Progenitor cell of endocrine pancreas (in vitro differentiated cells): ENCODE results near the gene SULT1C2. TPM values are rescaled to one million over a fixed set of nuclear protein-coding genes. Genes with fewer than 3 reads are reported as not detected.
"Not testable (repeated sequence)": the region's sequence is repeated elsewhere in the genome, so short reads cannot be mapped to it uniquely, and the experiment has no call there.

Experiments used
- DNase-seq: peaks from one replicate; pipeline ENCODE4 v3.0.0; 2021; ENCODE audit warnings: low spot score; ENCODE audit not compliant: unreplicated experiment
- H3K27ac Mint-ChIP-seq: 2 replicates; pipeline ENCODE4 v1.8.0; 2021; ENCODE audit warnings: mild to moderate bottlenecking, moderate library complexity, mixed read lengths
- H3K27me3 Mint-ChIP-seq: 2 replicates; pipeline ENCODE4 v1.8.0; 2021; ENCODE audit warnings: mixed read lengths
- H3K36me3 Mint-ChIP-seq: 2 replicates; pipeline ENCODE4 v1.8.0; 2022; ENCODE audit warnings: mixed read lengths; ENCODE audit not compliant: insufficient read depth
- H3K4me1 Mint-ChIP-seq: 2 replicates; pipeline ENCODE4 v1.8.0; 2021; ENCODE audit warnings: low read depth, mixed read lengths
- H3K4me3 Mint-ChIP-seq: 2 replicates; pipeline ENCODE4 v1.8.0; 2021; ENCODE audit warnings: low read depth, mild to moderate bottlenecking, moderate library complexity, mixed read lengths
- H3K9me3 Mint-ChIP-seq: 2 replicates; pipeline ENCODE4 v1.8.0; 2021; ENCODE audit warnings: low read depth, mixed read lengths
- CTCF ChIP-seq: fragments of 200-600 bp; sonication (generic); IDR thresholded peaks from one replicate; pipeline ENCODE4 v1.5.0; 2021; ENCODE audit warnings: antibody characterized with exemption, mild to moderate bottlenecking; ENCODE audit not compliant: unreplicated experiment
- total RNA-seq: library from RNA; stranded (reverse); gene quantifications from 2 replicates; pipeline ENCODE4 v1.2.1, GENCODE V29; 2021

The SULT1C2 gene
- total RNA-seq, 1 donor from 2014 or later = 15.4 TPM

- no peak overlapping the region for H3K27ac Mint-ChIP-seq
- no peaks in the 10 kb centered on the region for H3K36me3 Mint-ChIP-seq
- DNase-seq = no peak
- H3K4me3 Mint-ChIP-seq = no peak overlapping the region
- peaks cover 5% of the 10 kb centered on the region for H3K4me1 Mint-ChIP-seq
- H3K27me3 Mint-ChIP-seq = no peaks in the 10 kb centered on the region
- no peak for TF ChIP-seq CTCF
- no peaks in the 10 kb centered on the region for H3K9me3 Mint-ChIP-seq
Observed at GRCh38 chr2:108348816-108349570, 60.3 kb downstream of the SULT1C2 start.

GRCh38 chr2:108349571-108349928 is 60.9 kb downstream of the SULT1C2 start:
- no peak overlapping the region for H3K4me3 Mint-ChIP-seq
- DNase-seq = no peak
- H3K9me3 Mint-ChIP-seq = no peaks in the 10 kb centered on the region
- H3K27me3 Mint-ChIP-seq = no peaks in the 10 kb centered on the region
- H3K27ac Mint-ChIP-seq = no peak overlapping the region
- no peak for TF ChIP-seq CTCF
- no peaks in the 10 kb centered on the region for H3K36me3 Mint-ChIP-seq
- H3K4me1 Mint-ChIP-seq = peaks cover 5% of the 10 kb centered on the region

- no peak for TF ChIP-seq CTCF
- DNase-seq = no peak
- Mint-ChIP-seq H3K4me3 (no peak overlapping the region), H3K4me1 (peaks cover 5% of the 10 kb centered on the region), H3K9me3 (no peaks in the 10 kb centered on the region), H3K27me3 (no peaks in the 10 kb centered on the region), H3K27ac (no peak overlapping the region), H3K36me3 (no peaks in the 10 kb centered on the region)
Observed at GRCh38 chr2:108351889-108352288, 63.2 kb downstream of the SULT1C2 start.

- no peak for DNase-seq
- H3K27ac Mint-ChIP-seq = no peak overlapping the region
- no peaks in the 10 kb centered on the region for H3K27me3 Mint-ChIP-seq
- peaks cover 5% of the 10 kb centered on the region for H3K4me1 Mint-ChIP-seq
- no peaks in the 10 kb centered on the region for H3K9me3 Mint-ChIP-seq
- no peak overlapping the region for H3K4me3 Mint-ChIP-seq
- no peaks in the 10 kb centered on the region for H3K36me3 Mint-ChIP-seq
- TF ChIP-seq CTCF = no peak
Observed at GRCh38 chr2:108354136-108354535, 65.4 kb downstream of the SULT1C2 start.

GRCh38 chr2:108355906-108356734 is 67.4 kb downstream of the SULT1C2 start:
- no peak for DNase-seq
- H3K27ac Mint-ChIP-seq = no peak overlapping the region
- H3K9me3 Mint-ChIP-seq = no peaks in the 10 kb centered on the region
- H3K27me3 Mint-ChIP-seq = no peaks in the 10 kb centered on the region
- no peak overlapping the region for H3K4me3 Mint-ChIP-seq
- H3K36me3 Mint-ChIP-seq = no peaks in the 10 kb centered on the region
- H3K4me1 Mint-ChIP-seq = no peaks in the 10 kb centered on the region
- TF ChIP-seq CTCF = no peak

GRCh38 chr2:108359336-108359735 is 70.6 kb downstream of the SULT1C2 start:
- H3K27me3 Mint-ChIP-seq, DNase-seq, H3K9me3 Mint-ChIP-seq, H3K4me1 Mint-ChIP-seq, H3K36me3 Mint-ChIP-seq, H3K4me3 Mint-ChIP-seq, H3K27ac Mint-ChIP-seq: not testable (repeated sequence)
